GM18907 (cell line): ENCODE data around the gene TRMU.

Experiments
- ATAC-seq: cut with Tn5 transposase; IDR thresholded peaks from one replicate; pipeline ENCODE4 v1.9.1; 2021; ENCODE audit warnings: mild to moderate bottlenecking, moderate library complexity; ENCODE audit not compliant: unreplicated experiment

The TRMU gene, protein sequence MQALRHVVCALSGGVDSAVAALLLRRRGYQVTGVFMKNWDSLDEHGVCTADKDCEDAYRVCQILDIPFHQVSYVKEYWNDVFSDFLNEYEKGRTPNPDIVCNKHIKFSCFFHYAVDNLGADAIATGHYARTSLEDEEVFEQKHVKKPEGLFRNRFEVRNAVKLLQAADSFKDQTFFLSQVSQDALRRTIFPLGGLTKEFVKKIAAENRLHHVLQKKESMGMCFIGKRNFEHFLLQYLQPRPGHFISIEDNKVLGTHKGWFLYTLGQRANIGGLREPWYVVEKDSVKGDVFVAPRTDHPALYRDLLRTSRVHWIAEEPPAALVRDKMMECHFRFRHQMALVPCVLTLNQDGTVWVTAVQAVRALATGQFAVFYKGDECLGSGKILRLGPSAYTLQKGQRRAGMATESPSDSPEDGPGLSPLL

DNA sequence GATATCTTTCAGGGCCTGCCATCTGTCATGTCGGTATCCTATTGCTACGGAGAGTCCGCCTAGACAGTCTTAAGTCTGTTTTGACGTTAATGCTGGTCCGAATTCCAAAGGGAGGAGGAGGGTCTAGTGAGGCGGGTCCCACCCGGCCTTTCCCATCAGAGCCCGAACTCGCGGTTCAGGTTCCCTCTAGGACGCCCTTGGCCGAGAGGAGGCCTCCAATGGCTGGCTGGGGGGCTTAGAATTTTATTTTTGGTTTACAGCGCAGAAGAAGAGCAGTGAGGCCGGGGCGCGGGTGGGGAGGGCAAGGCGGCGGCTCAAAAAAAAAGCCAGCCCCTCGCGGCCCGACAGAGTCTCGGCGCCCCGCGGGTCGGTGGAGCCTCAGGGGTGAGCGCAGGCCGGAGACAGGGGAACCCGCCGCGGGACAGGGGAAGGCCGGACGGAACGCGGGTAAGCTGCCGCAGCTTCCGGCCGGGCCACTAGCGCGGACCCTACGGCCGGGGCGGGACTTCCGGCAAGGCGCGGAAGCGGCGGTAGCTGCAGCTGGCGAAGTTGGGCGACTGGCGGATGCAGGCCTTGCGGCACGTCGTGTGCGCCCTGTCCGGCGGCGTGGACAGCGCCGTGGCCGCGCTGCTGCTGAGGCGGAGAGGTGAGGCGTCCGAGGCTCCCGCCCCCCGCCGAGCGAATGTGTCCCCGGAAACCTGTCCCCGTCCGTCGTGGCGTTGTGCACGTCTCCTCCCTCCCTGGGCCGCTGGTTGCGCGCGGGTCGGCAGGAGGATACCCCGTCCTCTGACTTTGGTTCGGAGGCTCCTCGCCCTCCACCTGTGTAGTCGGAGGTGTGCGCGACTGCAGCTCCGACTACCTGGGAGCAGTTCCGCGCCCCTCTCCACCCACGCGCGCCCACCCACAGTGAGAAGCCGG, at the start of gene TRMU:
Gene TRMU (plus strand): TSS at position 514 of the 918 bp plus-strand sequence. CDS start 51 bp downstream, at position 565.
- peak; percentile 79 for ATAC-seq

GRCh38 chr22:46286006-46286405, 49.5 kb upstream of the TRMU start:
- ATAC-seq, result no peak

DNA sequence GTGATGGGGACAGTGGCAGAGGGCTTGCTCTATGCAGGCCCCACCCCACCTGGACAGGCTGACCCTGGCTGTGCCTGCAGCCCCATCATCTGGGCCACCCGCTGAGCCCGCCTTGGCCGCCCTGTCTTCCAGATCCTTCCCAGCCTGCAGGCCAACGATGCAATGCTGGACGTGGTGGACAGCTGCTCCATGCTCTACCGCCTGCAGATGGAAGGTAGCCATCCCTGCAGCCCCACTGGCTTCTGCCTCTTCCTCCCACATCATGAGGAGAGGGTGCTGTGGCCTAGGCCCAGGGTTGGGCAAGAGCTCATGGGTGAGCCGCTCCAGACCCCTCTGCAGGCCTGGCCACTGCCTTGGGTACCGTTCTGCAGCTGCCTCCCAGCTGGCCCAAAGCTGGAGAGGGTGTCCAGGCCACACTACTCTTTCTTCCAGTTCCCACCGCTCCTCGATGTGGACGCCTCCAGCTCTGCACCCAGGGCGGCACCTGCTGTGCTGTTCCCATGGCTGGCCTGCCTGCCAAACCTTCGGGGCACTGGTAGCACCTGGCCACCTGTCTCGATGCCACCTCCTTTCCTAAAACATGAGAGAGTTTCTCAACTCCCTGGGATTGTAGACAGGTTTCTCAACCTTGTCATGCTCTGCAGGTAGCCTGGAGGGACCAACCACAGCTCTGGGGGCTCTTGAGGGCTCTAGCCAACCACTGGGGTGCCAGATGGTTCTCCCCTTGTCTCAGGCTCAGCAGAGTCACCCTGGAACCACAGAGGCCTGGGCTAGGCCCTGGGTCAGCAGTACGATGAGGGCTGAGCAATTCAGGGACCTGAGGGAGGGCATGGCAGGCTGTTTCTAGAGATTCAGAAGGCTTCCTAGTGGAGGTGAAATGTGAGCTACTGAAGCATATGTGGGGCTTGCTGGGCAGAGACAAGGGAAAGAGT, 48.3 kb upstream of the TRMU start:
- ATAC-seq, result no peak

DNA sequence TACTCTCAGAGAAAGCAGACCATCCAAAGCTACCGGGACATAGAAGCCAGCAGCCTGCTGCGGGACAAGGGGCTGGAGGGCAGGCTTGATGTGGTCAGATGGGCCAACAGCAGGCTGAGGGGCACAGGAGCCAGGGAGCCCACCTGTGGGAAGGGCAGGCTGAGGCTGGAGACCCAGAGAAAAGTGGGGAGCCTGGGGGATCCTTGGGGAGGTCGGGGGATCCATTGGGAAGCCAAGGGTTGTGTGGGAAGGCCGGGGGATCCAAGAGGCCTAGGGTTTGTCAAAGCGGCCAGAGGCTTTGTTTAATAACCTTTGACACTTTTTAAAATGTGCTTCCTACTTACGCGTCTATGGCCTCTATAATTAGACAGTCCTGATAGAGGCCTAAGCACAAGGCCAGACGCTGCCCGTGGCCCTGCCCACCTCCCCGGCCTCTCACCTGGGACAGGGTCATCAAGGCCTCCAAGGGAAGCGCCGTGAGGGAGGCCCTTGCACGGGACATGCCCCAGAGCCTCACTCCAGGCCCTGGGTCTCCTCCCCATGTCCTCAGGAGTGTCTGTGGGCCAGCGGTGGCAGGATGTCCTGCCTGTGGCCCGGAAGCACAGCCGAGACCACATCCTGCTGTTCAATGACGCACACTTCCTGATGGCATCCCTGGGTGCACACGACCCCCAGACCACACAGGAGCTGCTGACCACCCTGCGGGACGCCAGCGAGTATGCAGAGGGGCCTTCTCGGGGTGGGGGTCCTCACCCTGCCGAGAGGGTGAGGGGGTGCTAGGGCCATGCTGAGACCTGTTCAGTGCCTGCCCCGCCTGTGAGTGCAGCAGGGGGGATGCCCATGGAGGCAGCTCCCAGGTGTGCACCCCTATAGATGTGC, 47.4 kb upstream of the TRMU start:
- ATAC-seq, result peak; percentile 70

DNA sequence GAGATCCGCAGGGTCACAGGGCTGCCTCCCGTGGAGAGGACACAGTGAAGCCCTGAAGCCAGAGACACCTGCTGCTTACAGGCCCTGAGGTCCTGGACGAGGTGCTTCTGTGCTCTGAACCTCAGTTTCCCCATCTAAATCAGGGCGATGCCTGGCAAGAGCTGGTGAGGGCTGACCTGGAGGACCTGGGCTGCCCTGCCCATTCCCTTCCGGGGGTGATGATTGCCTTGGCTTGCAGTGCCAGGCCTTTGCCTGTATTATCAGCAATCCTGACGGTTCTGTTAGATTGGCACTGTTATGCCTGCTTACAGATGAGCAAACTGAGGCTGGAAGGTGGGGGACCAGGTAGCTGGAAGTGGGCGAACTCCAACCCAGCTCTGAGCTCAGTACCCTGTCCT, 46.7 kb upstream of the TRMU start:
- peak; percentile 7 for ATAC-seq

DNA sequence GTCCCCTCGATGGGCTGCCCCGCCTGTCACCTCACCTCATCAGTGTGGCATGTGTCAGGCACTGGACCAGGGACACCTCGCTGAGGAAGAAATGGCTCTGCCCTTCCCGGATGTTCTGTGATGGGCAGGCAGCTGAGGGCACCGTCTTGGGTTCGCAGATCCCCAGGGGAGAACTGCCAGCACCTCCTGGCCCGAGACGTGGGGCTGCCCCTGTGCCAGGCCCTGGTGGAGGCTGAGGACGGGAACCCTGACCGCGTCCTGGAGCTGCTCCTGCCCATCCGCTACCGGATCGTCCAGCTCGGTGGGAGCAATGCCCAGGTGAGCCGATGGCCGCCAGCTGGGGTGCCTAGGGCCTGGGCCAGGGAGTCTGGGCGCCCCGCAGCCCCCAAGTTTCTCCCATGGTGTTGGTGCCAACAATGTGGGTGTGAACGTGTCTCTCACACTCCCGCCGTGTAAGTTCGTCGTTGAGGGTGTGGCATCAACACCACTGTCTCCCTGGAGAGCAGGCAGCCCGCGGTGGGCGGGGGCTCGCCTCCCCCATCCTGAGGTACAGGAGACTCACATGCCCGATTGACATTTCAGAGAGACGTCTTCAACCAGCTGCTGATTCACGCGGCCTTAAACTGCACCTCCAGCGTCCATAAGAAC, 46.1 kb upstream of the TRMU start:
- no peak for ATAC-seq

DNA sequence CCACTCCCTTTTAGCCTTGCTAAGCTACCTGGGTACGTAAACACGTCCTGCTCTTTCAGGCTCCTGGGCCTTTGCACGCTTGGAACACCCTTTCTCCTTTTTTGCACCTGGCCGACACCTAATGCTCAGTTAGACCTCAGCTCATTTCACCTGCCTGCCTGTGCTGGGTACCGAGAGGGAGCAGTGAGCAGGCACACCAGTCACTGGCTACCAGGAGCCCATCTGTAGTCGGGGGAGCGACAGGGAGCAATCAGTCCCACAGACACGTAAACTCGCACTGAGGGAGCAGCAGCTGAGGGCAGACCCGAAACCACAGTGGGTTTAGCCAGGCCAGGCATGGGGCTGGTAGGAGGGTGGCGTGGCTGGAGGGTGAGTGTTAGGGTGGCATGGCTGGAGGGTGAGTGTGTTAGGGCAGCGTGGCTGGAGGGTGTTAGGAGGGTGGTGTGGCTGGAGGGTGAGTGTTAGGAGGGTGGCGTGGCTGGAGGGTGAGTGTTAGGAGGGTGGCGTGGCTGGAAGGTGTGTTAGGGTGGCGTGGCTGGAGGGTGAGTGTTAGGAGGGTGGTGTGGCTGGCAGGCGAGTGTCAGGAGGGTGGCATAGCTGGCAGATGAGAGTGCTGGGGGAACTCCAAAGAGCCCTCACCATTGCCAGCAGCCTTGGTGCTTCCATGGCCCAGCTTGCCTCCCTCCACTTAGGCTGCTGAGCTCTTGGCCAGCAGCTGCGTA, 45.2 kb upstream of the TRMU start:
- ATAC-seq, result no peak

- no peak for ATAC-seq
Measured at GRCh38 chr22:46290843-46291785, 44.4 kb upstream of the TRMU start.

GRCh38 chr22:46292173-46292572, 43.3 kb upstream of the TRMU start:
- no peak for ATAC-seq

GRCh38 chr22:46292732-46293131, 42.8 kb upstream of the TRMU start:
- ATAC-seq, result no peak

DNA sequence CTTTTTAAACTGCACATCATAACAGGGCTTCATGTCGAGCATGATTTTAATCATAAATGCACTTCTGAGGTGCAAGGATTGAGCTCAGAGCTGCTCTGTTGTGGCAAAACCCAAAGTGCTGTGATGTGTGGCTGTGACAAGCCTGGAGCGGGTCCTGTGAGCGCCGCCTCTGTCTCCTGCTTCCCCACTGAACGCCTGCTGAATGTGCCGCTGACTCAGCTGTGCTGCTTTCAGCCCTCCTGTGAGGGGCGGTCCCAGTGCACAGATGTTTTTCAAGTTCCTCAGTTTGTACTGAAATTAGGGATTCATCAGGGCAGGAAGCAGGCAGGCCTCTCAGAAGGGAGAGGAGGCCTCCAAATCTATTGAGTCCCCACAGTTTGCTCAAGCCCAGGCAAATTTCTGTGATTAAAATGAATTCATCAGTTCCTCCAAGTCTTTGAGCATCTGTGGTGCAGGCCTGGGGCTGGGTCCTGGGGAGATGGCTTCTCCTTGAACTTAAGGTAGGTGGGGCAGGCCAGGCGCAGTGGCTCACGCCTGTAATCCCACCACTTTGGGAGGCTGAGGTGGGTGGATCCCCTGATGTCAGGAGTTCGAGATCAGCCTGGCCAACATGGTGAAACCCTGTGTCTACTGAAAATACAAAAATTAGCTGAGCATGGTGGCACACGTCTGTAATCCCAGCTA, 41.8 kb upstream of the TRMU start:
- no peak for ATAC-seq

GRCh38 chr22:46294784-46295183, 40.7 kb upstream of the TRMU start:
- ATAC-seq, result no peak

GRCh38 chr22:46295277-46295971, 40.1 kb upstream of the TRMU start:
- no peak for ATAC-seq

DNA sequence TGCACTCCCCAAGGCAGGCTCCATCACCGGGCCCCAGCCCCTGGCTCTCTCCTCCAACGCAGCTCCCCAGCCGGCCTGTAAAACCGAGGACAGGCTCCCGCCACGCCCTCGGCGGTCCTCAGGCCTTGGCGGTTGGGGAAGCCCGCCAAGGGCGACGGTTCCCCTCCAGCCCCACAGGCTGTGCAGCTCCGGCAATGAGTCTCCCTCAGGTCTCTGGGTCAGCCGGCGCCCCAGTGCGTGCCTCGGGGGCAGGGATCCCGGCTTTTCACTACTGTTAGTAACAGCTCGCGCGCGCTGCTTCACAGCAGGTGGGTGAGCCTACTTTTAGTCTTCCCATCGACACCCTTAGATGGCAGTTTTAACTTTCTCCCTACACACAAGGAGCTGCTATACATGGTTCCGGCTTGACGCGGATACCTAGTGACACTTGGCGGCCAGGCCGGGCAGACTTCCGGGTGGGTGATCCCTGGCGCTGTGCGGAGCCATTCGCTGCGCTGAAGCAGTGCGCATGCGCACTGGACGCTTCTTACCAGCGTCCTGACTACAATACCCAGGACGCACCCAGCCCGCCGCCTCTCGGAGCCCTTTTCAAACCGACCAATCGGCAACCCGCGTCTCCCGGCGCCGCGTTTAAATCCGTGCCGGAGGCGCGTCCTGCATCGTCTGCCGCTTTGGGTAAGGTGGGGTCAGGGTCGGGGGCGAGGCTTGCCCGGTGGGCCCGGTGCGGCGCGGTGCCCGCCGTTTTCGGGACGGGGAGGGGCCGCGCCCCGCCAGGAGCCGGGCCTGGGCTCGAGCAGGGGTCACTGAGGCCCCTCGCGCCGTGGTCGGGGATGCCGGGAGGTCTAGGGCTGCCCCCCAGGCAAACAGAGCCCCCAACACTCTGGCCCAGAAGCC, 39.0 kb upstream of the TRMU start, which contains the start of gene GTSE1:
Gene GTSE1 (plus strand): TSS at position 614 of the 894 bp plus-strand sequence. CDS start 531 bp downstream, outside the sequence.
- peak; percentile 90 for ATAC-seq

- peak; percentile 18 for ATAC-seq
Measured at GRCh38 chr22:46297151-46297812, 38.2 kb upstream of the TRMU start.
